GM19043 (cell line): Measurements from ENCODE around the gene KRT5.

Experiments
- ATAC-seq: cut with Tn5 transposase; IDR thresholded peaks from one replicate; pipeline ENCODE4 v1.9.1; 2021; ENCODE audit warnings: low read depth; ENCODE audit not compliant: unreplicated experiment

KRT5 gene

GRCh38 chr12:52519826-52520662, at the start of gene KRT5:
Gene KRT5 (minus strand): TSS chr12:52520394. CDS start chr12:52520296, 98 bp downstream.
- ATAC-seq = no peak

- ATAC-seq = no peak
Measured at GRCh38 chr12:52568111-52568510, 47.9 kb upstream of the KRT5 start.

GRCh38 chr12:52566847-52567291, 46.7 kb upstream of the KRT5 start:
- no peak for ATAC-seq

DNA sequence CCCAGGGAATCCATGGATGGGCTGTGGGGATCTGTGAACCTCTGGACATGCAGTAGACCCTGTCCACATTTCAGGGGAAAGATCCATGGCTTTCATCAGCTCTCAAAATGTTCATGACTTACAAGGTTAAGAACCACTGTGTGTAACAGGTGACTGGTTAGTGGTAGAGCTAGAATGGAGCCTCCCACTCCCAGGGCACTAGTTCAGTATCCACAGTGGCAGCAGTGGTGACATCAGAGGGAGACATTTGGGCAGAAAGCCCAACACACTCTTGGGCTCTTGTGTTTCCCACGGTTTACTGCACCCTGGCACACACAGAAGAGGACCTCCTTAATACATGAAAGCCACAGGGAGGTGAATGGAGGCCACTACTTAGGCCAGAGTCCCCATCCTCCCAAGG, 44.4 kb upstream of the KRT5 start:
- ATAC-seq = no peak

GRCh38 chr12:52561880-52562449, 41.8 kb upstream of the KRT5 start:
- ATAC-seq = no peak

DNA sequence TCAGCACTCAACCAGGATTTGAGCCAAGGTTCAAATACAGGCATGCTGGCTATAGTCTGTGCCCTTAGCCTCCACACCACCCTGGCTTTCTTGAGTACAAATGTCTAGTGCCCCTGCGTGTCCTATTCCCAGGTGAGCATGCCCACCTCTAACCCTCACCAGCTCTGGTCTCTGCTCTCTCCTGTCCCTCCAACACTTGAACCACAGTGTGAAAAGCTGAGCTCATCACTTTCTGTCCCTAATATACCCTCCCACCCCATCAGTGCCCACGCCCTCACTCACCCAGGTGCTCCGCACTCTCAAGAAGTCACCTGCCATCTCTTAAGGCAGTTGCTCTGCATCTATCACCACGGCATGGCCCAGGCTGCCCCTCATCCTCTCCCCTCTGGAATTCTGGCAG, 39.8 kb upstream of the KRT5 start:
- no peak for ATAC-seq

DNA sequence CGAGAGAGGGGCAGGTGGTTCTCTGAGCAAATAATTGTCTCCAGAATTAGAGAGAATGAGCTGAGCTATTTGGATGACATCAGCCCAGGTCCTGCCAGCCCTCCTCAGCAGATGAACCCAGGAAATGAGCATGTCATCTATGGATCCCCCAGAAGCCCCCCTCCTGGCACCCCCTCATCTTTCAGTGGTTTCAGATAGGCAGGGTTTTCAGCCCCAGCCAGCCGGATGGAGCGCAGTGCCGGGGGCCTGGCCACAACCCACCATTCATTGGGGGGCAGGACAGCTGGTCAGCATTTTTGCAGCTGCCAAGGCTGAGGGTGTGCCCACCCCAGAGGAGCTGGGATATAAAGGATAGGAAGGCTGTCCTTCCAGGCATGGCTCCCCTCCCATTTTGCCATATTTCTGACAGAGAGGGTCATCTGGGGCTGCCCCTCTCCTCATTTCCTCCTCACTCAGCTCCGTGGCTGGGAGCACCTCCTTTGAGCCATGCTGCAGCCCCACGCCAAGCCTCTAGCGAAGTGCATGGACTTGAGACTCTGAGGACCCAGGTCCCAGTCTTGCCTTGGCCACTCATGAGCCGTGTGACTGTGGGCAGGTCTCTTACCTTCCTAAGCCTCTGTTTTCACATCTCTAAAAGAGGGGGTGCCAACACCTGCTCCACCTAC, 38.7 kb upstream of the KRT5 start:
- ATAC-seq = no peak

DNA sequence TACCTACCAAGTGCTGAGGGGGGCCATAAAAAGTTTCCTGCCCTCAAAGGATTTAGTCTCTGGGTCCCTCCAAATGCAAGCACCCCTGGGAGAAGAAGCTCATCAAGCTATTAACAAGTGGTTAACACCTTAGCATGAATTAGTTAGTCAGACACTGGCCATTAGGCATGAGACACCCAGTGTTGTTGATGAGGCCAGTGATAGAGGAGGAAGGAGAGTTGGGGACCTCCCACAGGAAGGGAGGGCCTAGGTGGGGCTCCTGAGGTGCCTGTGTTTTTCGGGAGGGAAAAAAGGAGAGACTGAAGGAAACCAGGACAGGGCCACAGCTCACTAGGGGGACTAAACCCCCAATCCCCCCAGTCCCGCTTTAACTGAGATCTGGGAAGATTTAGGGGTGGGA, 37.3 kb upstream of the KRT5 start:
- no peak for ATAC-seq

DNA sequence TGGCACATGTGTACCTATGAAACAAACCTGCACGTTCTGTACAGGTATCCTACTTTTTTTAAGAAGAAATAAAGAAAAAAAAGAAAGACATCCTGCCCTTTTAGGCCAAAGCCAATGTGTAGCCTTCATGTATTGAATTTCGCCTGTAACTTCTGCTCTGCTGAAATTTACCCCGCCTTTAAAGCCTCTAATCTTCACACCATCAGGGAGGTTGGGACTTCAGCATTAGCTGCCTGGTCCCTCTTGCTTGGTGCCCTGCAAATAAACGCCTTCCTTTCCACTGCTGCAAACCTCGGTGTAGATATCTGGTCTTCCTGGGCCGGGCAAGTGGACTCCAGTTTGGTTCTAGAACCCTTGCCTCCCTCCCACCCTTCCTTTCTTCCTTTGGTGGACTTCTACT, 35.4 kb upstream of the KRT5 start:
- ATAC-seq = no peak

DNA sequence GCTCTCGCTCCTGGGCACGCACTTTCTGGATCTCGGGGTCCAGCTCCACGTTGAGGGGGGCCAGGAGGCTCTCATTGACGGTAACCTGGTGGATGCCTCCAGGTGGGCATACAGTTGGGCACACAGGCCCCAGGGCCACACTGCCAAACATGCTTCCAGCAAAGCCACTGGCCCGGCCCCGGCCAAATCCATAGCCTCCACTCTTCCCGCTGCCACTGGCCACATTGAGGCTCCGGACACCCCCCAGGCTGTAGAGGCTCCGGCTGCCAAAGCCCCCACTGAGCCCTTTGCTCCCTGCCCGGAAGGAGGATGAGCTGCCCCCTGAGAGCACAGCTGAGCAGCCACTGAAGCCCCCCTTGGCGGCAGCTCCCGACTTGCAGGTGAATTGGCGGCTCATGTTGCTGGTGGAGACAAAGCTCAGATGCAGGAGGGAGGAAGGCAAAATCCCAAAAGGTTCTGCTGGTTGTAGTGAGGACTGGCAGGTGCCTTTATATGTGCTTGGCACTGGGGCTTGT, 32.5 kb upstream of the KRT5 start, which contains the start of gene KRT71:
Gene KRT71, minus strand, starts transcription at position 465 of the 515 bp plus-strand sequence. Its CDS starts 68 bp downstream, at position 397.
- ATAC-seq = no peak

- no peak for ATAC-seq
Measured at GRCh38 chr12:52552055-52552454, 31.9 kb upstream of the KRT5 start.

DNA sequence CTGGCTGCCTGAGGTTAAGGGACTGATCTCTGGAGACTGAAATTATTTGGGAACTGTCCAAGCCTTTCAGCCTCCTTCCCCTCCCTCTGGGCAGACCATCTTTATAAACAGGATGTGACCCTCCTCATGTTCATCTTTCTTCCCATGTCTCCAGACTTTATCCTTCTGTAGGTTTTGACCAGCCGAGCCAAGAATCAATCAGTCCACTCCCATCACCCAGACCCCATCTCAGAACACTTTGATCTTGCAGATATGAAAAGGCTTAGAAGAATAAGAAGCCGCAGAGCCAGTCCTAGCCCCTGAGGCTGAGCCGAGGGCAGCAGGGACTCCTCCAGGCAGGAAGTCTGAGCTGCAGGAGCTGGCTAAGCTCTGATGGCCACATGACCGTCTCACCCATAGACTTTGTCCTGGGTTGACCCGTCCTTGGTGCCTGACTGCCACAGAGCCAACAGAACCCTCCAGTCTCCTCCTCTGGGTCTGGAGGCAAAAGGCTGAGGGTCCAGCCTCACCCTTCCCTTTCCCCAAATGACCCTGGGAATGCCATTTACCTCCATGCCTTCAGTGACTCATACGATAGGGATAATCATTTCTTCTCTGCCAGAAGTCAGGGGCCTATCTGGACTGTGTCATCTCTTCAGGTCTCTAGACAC, 31.1 kb upstream of the KRT5 start:
- ATAC-seq = no peak

- no peak for ATAC-seq
Measured at GRCh38 chr12:52546126-52546525, 25.9 kb upstream of the KRT5 start.

GRCh38 chr12:52543985-52544883, 24.0 kb upstream of the KRT5 start:
- ATAC-seq = no peak

- no peak for ATAC-seq
Measured at GRCh38 chr12:52542785-52543318, 22.7 kb upstream of the KRT5 start.

GRCh38 chr12:52542157-52542556, 22.0 kb upstream of the KRT5 start:
- ATAC-seq = no peak

- no peak for ATAC-seq
Measured at GRCh38 chr12:52541709-52542108, 21.5 kb upstream of the KRT5 start.

GRCh38 chr12:52540531-52540930, 20.3 kb upstream of the KRT5 start:
- no peak for ATAC-seq

DNA sequence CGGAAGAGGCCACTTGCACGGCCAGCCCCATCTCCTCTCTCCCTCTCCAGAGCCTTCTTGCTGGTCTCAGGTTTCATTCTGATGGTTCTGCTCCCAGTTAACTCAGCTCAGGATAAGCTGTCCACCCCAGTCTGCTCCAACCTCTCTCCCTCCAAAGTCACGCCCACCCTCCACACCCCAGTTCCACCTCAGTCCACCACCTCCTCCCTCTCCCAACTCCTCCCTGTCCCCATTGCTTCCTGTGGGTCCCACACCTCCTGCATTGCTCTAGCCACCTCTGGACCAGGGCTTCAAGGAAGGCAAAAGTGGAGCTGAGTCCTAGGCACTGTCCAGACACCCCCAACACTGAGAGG, 19.6 kb upstream of the KRT5 start:
- no peak for ATAC-seq
